HCT116 (cell line): Measurements from ENCODE around the gene CXXC1. TPM values are rescaled to one million over a fixed set of nuclear protein-coding genes. Genes with fewer than 3 reads are reported as not detected.

Experiments
- ATAC-seq: fragments of 200-7000 bp; cut with Tn5 transposase; 2 replicates; pipeline ENCODE4 v1.9.1; 2020; ENCODE audit warnings: mild to moderate bottlenecking, moderate library complexity
- BruUV-seq: library from RNA; stranded (reverse); fragments of 400-500 nt; replicated peaks from 2 replicates; lab custom pipeline; 2021; lab: Mats Ljungman, UMichigan
- CTCF ChIA-PET: fragments of 300-600 bp; sonication (Branson Sonifier 250); formaldehyde crosslinking; loops from one replicate; lab custom pipeline; 2021; ENCODE audit warnings: antibody characterized with exemption; lab: Charles Lee
- POLR2A ChIA-PET: fragments of 300-600, 350-600 bp; sonication (Branson Sonifier 250); formaldehyde crosslinking; loops from one replicate; lab custom pipeline; 2021; ENCODE audit warnings: antibody characterized with exemption; lab: Charles Lee
- RAD21 ChIA-PET, 2 experiments: fragments of 300-600 bp; sonication (Branson Sonifier 250); formaldehyde crosslinking; loops; one replicate each; lab custom pipeline; 2023; ENCODE audit warnings: low total read pairs in 2 of 2; ENCODE audit not compliant: uncharacterized antibody in 2 of 2, unreplicated experiment in 2 of 2, low non-redundant PET in 1 of 2; lab: Charles Lee
- DNase-seq: peaks from one replicate; pipeline ENCODE4 v3.0.0-alpha.2; 2010; ENCODE audit warnings: low read depth, low spot score
- H2AFZ ChIP-seq: fragments of 200-600 bp; shearing (Covaris generic), sonication (generic); 2 replicates; pipeline ENCODE4 v1.6.1; 2017; ENCODE audit warnings: low read depth, mixed run types, mixed read lengths, antibody characterized with exemption, low read length; ENCODE audit not compliant: poor library complexity, severe bottlenecking
- H3K27ac ChIP-seq: 2 replicates; pipeline ENCODE4 v1.5.1; 2012; ENCODE audit warnings: low read depth, low read length
- H3K27me3 ChIP-seq: fragments of 200-600 bp; sonication (generic); 2 replicates; pipeline ENCODE4 v1.6.1; 2016; ENCODE audit warnings: mixed run types, low read length, mixed read lengths; ENCODE audit not compliant: insufficient read depth
- H3K36me3 ChIP-seq, 2 experiments: fragments of 200-500 bp in 1 of 2; fragments of 200-600 bp in 1 of 2; sonication (Bioruptor generic) in 1 of 2; sonication (generic) in 1 of 2; 2 replicates each; pipeline versions ENCODE4 v1.5.1 to v1.6.1; 2014 to 2016; ENCODE audit warnings: low read length in 2 of 2, inconsistent platforms in 1 of 2, mixed read lengths in 1 of 2, mixed run types in 1 of 2; ENCODE audit not compliant: insufficient read depth in 2 of 2, control insufficient read depth in 1 of 2
- H3K4me1 ChIP-seq, 2 experiments: fragments of 200-600 bp in 1 of 2; sonication (generic) in 1 of 2; 2 replicates each; pipeline versions ENCODE4 v1.5.1 to v1.6.1; 2012 to 2017; ENCODE audit warnings: low read length in 2 of 2, inconsistent platforms in 1 of 2, mild to moderate bottlenecking in 1 of 2, mixed read lengths in 1 of 2, mixed run types in 1 of 2, moderate library complexity in 1 of 2; ENCODE audit not compliant: insufficient read depth in 2 of 2, control insufficient read depth in 1 of 2
- H3K4me2 ChIP-seq: fragments of 200-600 bp; sonication (generic); 2 replicates; pipeline ENCODE4 v1.6.1; 2017; ENCODE audit warnings: mixed run types, low read length, mixed read lengths
- H3K4me3 ChIP-seq, 2 experiments: fragments of 200-600 bp in 1 of 2; sonication (generic) in 1 of 2; replicated peaks in 1 of 2; 2 replicates each; pipeline ENCODE4 v1.5.1; 2011 to 2016; ENCODE audit warnings: low read length in 2 of 2, control low read depth in 1 of 2, low read depth in 1 of 2, mild to moderate bottlenecking in 1 of 2, mixed read lengths in 1 of 2, mixed run types in 1 of 2
- H3K79me2 ChIP-seq: fragments of 200-600 bp; sonication (generic); 2 replicates; pipeline ENCODE4 v1.6.1; 2017; ENCODE audit warnings: mild to moderate bottlenecking, mixed run types, low read length, moderate library complexity, mixed read lengths; ENCODE audit not compliant: insufficient read depth
- H3K9ac ChIP-seq: fragments of 200-600 bp; sonication (generic); 2 replicates; pipeline ENCODE4 v1.6.1; 2016; ENCODE audit warnings: low read length, mixed read lengths
- H3K9me2 ChIP-seq: fragments of 200-600 bp; sonication (generic), shearing (Covaris generic); 2 replicates; pipeline ENCODE4 v1.6.1; 2017; ENCODE audit warnings: mixed run types, mild to moderate bottlenecking, moderate library complexity; ENCODE audit not compliant: insufficient read depth
- H3K9me3 ChIP-seq, 2 experiments: fragments of 200-500 bp in 1 of 2; fragments of 200-600 bp in 1 of 2; sonication (Bioruptor generic) in 1 of 2; sonication (generic) in 1 of 2; 2 replicates each; pipeline ENCODE4 v1.6.1; 2014 to 2017; ENCODE audit warnings: low read length in 2 of 2, mixed read lengths in 2 of 2, inconsistent platforms in 1 of 2, low read depth in 1 of 2, mild to moderate bottlenecking in 1 of 2, mixed run types in 1 of 2, moderate library complexity in 1 of 2; ENCODE audit not compliant: control insufficient read depth in 1 of 2, insufficient read depth in 1 of 2
- H4K20me1 ChIP-seq: fragments of 200-600 bp; sonication (generic), shearing (Covaris generic); 2 replicates; pipeline ENCODE4 v1.6.1; 2017; ENCODE audit warnings: mixed run types, mild to moderate bottlenecking, moderate library complexity; ENCODE audit not compliant: insufficient read depth
- EZH2 ChIP-seq: fragments of 200-600 bp; sonication (generic); IDR thresholded peaks from 2 replicates; pipeline ENCODE4 v1.6.1; 2017; ENCODE audit warnings: antibody characterized with exemption, mixed run types
- intact Hi-C: fragments of 100-400 bp; cut with micrococcal nuclease; formaldehyde crosslinking; loops from 2 replicates; pipeline ENCODE4 v1.10.0; 2022
- total RNA-seq: library from RNA; stranded (reverse); gene quantifications from one replicate; pipeline ENCODE4 v1.2.1, GENCODE V29; 2021; ENCODE audit not compliant: unreplicated experiment
- TF ChIP-seq, protein P1 (sequence below), 3 experiments: fragments of 200-600 bp in 1 of 3; sonication (generic) in 1 of 3; IDR thresholded peaks in 2 of 3; conservative IDR thresholded peaks in 1 of 3; 2 replicates each; pipeline ENCODE4 v1.5.1; 2012 to 2017; ENCODE audit warnings: low read depth in 2 of 3, low read length in 2 of 3, antibody characterized with exemption in 1 of 3, borderline replicate concordance in 1 of 3, control low read depth in 1 of 3, mild to moderate bottlenecking in 1 of 3, mixed read lengths in 1 of 3, mixed run types in 1 of 3, moderate library complexity in 1 of 3; ENCODE audit not compliant: insufficient read depth in 1 of 3
- TF ChIP-seq, protein P2 (sequence below): IDR thresholded peaks from 2 replicates; pipeline ENCODE4 v1.6.1; 2012

The CXXC1 gene
- total RNA-seq, 1 experiment from 2014 or later, result 101 TPM

DNA sequence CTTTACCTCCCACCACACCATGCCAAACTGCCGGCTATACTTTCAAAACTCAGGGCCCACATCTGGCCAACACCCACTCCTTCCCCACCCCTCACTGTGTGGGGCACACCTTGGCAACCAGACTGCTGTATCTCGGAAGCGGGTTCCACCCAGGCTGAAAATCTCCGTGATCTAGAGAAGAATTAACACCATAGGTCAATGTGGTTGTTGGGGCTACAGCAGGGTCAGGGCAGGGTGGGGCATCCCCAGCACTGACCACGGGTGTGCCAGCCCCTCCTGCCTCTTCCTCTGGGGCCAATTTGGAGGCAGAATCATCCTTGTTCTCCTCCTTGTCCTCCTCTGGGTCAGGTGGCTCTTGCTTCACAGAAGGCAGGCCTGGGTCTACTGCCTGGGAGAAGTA is 14.9 kb downstream of the CXXC1 start:
- Histone ChIP-seq H3K27ac (no peak overlapping the region), H3K36me3 (peaks cover 57 to 70% of the 10 kb centered on the region in 2 experiments), H3K79me2 (0 out of 2 replicates have a peak, but pooled peaks cover 2% of the 10 kb centered on the region), H3K9ac (no peak overlapping the region), H3K9me2 (no peaks in the 10 kb centered on the region), H3K9me3 (no peaks in the 10 kb centered on the region), H2AFZ (no peak overlapping the region), H3K4me2 (no peak overlapping the region), H4K20me1 (no peaks in the 10 kb centered on the region), H3K27me3 (no peaks in the 10 kb centered on the region), H3K4me1 (no peaks in the 10 kb centered on the region), H3K4me3 (no peak overlapping the region)
- ATAC-seq (no peak), DNase-seq (no peak)
- ChIA-PET CTCF (no interaction called here), POLR2A (interaction anchor here (1.0 kb wide), 1 partner anchor 9 kb away, joined by 3 read pairs; the partner anchor contains the start of gene MBD1), RAD21 (no interaction called here)
- no peak for TF ChIP-seq EZH2
- TF ChIP-seq, protein P1, sequence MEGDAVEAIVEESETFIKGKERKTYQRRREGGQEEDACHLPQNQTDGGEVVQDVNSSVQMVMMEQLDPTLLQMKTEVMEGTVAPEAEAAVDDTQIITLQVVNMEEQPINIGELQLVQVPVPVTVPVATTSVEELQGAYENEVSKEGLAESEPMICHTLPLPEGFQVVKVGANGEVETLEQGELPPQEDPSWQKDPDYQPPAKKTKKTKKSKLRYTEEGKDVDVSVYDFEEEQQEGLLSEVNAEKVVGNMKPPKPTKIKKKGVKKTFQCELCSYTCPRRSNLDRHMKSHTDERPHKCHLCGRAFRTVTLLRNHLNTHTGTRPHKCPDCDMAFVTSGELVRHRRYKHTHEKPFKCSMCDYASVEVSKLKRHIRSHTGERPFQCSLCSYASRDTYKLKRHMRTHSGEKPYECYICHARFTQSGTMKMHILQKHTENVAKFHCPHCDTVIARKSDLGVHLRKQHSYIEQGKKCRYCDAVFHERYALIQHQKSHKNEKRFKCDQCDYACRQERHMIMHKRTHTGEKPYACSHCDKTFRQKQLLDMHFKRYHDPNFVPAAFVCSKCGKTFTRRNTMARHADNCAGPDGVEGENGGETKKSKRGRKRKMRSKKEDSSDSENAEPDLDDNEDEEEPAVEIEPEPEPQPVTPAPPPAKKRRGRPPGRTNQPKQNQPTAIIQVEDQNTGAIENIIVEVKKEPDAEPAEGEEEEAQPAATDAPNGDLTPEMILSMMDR (IDR thresholded peaks at IDR 0.05 in 2 of 3, conservative IDR thresholded peaks at IDR 0.05 in 1 of 3; ENCODE audit: borderline replicate concordance in 1 of 3, insufficient read depth in 1 of 3, low read depth in 2 of 3, low read length in 2 of 3), result no peak
- no TSS peak for BruUV-seq
- intact Hi-C loops, result no loop called here

DNA sequence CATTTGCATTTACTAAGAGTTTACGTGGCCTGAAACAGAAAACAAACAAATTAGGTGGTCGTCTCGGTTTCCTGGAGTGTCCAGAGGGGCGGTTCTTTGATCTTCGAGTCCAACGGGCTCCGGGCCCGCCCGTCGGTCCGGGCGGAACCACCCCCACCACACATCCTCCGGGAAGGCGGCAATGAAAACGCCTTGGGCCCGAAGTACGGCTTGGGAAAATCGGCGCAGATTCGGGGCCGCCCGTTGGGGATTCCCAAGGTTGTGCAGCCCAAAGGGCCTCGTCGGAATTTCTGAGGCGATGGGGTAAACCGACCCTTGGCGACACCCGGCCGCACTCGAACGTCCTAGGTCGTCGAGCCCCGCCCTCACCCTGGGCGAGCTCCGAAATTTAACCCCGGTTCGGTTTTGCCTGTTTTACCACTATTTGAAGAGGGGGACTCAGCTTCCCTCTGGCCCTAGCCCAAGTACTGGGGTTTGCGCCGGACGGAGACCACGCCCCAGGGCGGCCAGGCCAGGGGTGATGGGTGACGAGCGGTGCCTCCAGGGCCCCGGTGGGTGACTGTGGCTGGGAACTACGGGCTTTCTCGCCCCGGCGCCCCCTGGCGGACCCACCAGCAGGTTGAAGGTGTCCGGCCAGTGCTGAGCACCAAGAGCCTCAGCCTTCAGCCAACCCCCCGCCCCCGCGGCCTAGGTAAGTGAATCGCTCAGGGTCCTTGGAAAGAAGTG is 19.3 kb downstream of the CXXC1 start:
- DNase-seq, result no peak
- H3K4me2 ChIP-seq, result no peak overlapping the region
- ATAC-seq, result peak; percentile 77
- no peaks in the 10 kb centered on the region for H3K27me3 ChIP-seq
- no peaks in the 10 kb centered on the region for H3K9me3 ChIP-seq
- H3K79me2 ChIP-seq, result no peaks in the 10 kb centered on the region
- TF ChIP-seq, protein P1 (IDR thresholded peaks at IDR 0.05 in 2 of 3, conservative IDR thresholded peaks at IDR 0.05 in 1 of 3; ENCODE audit: borderline replicate concordance in 1 of 3, insufficient read depth in 1 of 3, low read depth in 2 of 3, low read length in 2 of 3), result peak in 2 of 3 experiments; percentile 34; a peak in 4 of 6 replicates
- TF ChIP-seq, protein P2, sequence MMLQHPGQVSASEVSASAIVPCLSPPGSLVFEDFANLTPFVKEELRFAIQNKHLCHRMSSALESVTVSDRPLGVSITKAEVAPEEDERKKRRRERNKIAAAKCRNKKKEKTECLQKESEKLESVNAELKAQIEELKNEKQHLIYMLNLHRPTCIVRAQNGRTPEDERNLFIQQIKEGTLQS, result no peak
- H3K36me3 ChIP-seq, result peaks cover 38 to 42% of the 10 kb centered on the region in 2 experiments
- ChIA-PET RAD21 (no interaction called here), POLR2A (no interaction called here), CTCF (interaction anchor here (1.0 kb wide), 1 partner anchor 89 kb away, joined by 3 read pairs; no protein-coding TSS in a partner anchor)
- H4K20me1 ChIP-seq, result no peaks in the 10 kb centered on the region
- H3K27ac ChIP-seq, result no peak overlapping the region
- intact Hi-C loops, result no loop called here
- H3K9ac ChIP-seq, result no peak overlapping the region
- no peaks in the 10 kb centered on the region for H3K4me1 ChIP-seq
- H2AFZ ChIP-seq, result no peak overlapping the region
- BruUV-seq, result no TSS peak
- no peak overlapping the region for H3K4me3 ChIP-seq
- no peaks in the 10 kb centered on the region for H3K9me2 ChIP-seq
